B cell (primary cell): ENCODE measurements around the gene TRPM4. TPM values are rescaled to one million over a fixed set of nuclear protein-coding genes. Genes with fewer than 3 reads are reported as not detected.

Experiments used
- ATAC-seq: fragments of 200-7000 bp; cut with Tn5 transposase; one replicate; pipeline ENCODE4 v1.10.0; 2021; ENCODE audit warnings: low read depth, mild to moderate bottlenecking, moderate number of reproducible peaks, moderate library complexity
- CTCF ChIA-PET: fragments of 350-600 bp; sonication (Branson Sonifier 250); formaldehyde crosslinking; loops from one replicate; lab custom pipeline; 2021; ENCODE audit warnings: antibody characterized with exemption, inconsistent platforms; lab: Charles Lee
- POLR2A ChIA-PET: fragments of 350-600 bp; sonication (Branson Sonifier 250); formaldehyde crosslinking; loops from one replicate; lab custom pipeline; 2021; ENCODE audit warnings: antibody characterized with exemption; lab: Charles Lee
- DNase-seq: peaks from one replicate; pipeline ENCODE4 v3.0.0; 2013
- H2AFZ ChIP-seq: 2 replicates; pipeline ENCODE4 v1.6.1; 2012; ENCODE audit warnings: mild to moderate bottlenecking, low read depth, low read length; ENCODE audit not compliant: insufficient read depth, poor library complexity, severe bottlenecking
- H3K27ac ChIP-seq, 2 donors: 1 replicate in 1 of 2; 2 replicates in 1 of 2; pipeline ENCODE4 v1.5.1; 2012 to 2013; ENCODE audit warnings: low read length in 2 of 2, mild to moderate bottlenecking in 2 of 2, moderate library complexity in 1 of 2
- H3K27me3 ChIP-seq, 4 experiments: fragments of 200-600 bp in 1 of 4; sonication (generic) in 1 of 4; replicated peaks in 1 of 4; 1 replicate in 2 of 4; 2 replicates in 2 of 4; pipeline versions ENCODE4 v1.6.1 to v1.7.0; 2013 to 2016; ENCODE audit warnings: low read length in 3 of 4, mild to moderate bottlenecking in 2 of 4, mixed read lengths in 1 of 4, moderate library complexity in 1 of 4; ENCODE audit not compliant: insufficient read depth in 4 of 4, control insufficient read depth in 3 of 4; ENCODE audit errors: control extremely low read depth in 1 of 4
- H3K36me3 ChIP-seq, 2 experiments: replicated peaks in 1 of 2; 1 replicate in 1 of 2; 2 replicates in 1 of 2; pipeline versions ENCODE4 v1.6.1 to v1.7.1; 2013; ENCODE audit warnings: low read length in 1 of 2; ENCODE audit not compliant: insufficient read depth in 2 of 2, control insufficient read depth in 1 of 2; ENCODE audit errors: control extremely low read depth in 1 of 2, extremely low read depth in 1 of 2
- H3K4me1 ChIP-seq, 2 donors: fragments of 200-600 bp in 1 of 2; sonication (generic) in 1 of 2; 1 replicate in 1 of 2; 2 replicates in 1 of 2; pipeline versions ENCODE4 v1.5.1 to v1.6.1; 2013 to 2017; ENCODE audit warnings: low read length in 2 of 2; ENCODE audit not compliant: control insufficient read depth in 2 of 2, insufficient read depth in 2 of 2
- H3K4me2 ChIP-seq: replicated peaks from 2 replicates; pipeline ENCODE3; 2012; ENCODE audit warnings: mild to moderate bottlenecking, low read depth, low read length; ENCODE audit not compliant: poor library complexity, severe bottlenecking
- H3K4me3 ChIP-seq, 5 experiments: fragments of 200-600 bp in 1 of 5; sonication (generic) in 1 of 5; 1 replicate in 3 of 5; 2 replicates in 2 of 5; pipeline versions ENCODE4 v1.5.1 to v1.7.0; 2011 to 2016; ENCODE audit warnings: low read length in 4 of 5, mild to moderate bottlenecking in 4 of 5, low read depth in 2 of 5, control low read depth in 1 of 5, moderate library complexity in 1 of 5; ENCODE audit not compliant: insufficient read depth in 1 of 5; ENCODE audit errors: control extremely low read depth in 1 of 5, extremely low read depth in 1 of 5
- H3K79me2 ChIP-seq: fragments of 200-600 bp; sonication (generic); one replicate; pipeline ENCODE4 v1.6.0; 2016; ENCODE audit warnings: low read length; ENCODE audit not compliant: control insufficient read depth, insufficient read depth
- H3K9ac ChIP-seq: fragments of 200-600 bp; sonication (generic); 2 replicates; pipeline ENCODE4 v1.6.1; 2017; ENCODE audit warnings: mild to moderate bottlenecking, low read length, moderate library complexity
- H3K9me3 ChIP-seq, 3 donors: one replicate each; pipeline versions ENCODE4 v1.6.1 to v1.7.1; 2013; ENCODE audit warnings: low read length in 2 of 3; ENCODE audit not compliant: control insufficient read depth in 2 of 3, insufficient read depth in 1 of 3; ENCODE audit errors: control extremely low read depth in 1 of 3
- H4K20me1 ChIP-seq: 2 replicates; pipeline ENCODE4 v1.6.0; 2012; ENCODE audit warnings: mild to moderate bottlenecking, low read length; ENCODE audit not compliant: insufficient read depth, control insufficient read depth, poor library complexity, severe bottlenecking
- H3K27ac Mint-ChIP-seq: one replicate; pipeline ENCODE4 v1.8.0; 2021; ENCODE audit warnings: mixed read lengths
- H3K27me3 Mint-ChIP-seq: one replicate; pipeline ENCODE4 v1.8.0; 2021; ENCODE audit warnings: mixed read lengths
- H3K4me1 Mint-ChIP-seq: one replicate; pipeline ENCODE4 v1.8.0; 2021; ENCODE audit warnings: mixed read lengths
- H3K4me3 Mint-ChIP-seq: one replicate; pipeline ENCODE4 v1.8.0; 2021; ENCODE audit warnings: mixed read lengths
- H3K9me3 Mint-ChIP-seq: one replicate; pipeline ENCODE4 v1.8.0; 2022; ENCODE audit warnings: mixed read lengths; ENCODE audit not compliant: insufficient read depth
- EZH2 ChIP-seq: IDR thresholded peaks from 2 replicates; pipeline ENCODE4 v1.6.1; 2012; ENCODE audit warnings: borderline replicate concordance, low read depth, mild to moderate bottlenecking, moderate library complexity, low read length; ENCODE audit not compliant: insufficient read depth, poor library complexity, severe bottlenecking
- WGBS: methylation state at CpG from one replicate; pipeline ENCODE4 v1.1.5; 2013; ENCODE audit warnings: missing lambda C conversion rate; ENCODE audit not compliant: insufficient coverage; 5-methylcytosine and 5-hydroxymethylcytosine counted together
- intact Hi-C: fragments of 100-400 bp; cut with micrococcal nuclease; formaldehyde crosslinking; loops from one replicate; pipeline ENCODE4 v1.10.0; 2022
- polyA plus RNA-seq: library from polyadenylated mRNA; depleted of rRNA; stranded (reverse); fragments of >200 nt; gene quantifications from 2 replicates; pipeline ENCODE4 v1.2.3, GENCODE V29; 2012
- total RNA-seq, 2 donors: library from RNA; stranded (reverse); fragments of 120-200 nt in 1 of 2; gene quantifications; 1 replicate in 1 of 2; 2 replicates in 1 of 2; pipeline versions ENCODE4 v1.2.3 to v1.2.4, GENCODE V29; 2013 to 2022
- TF ChIP-seq, protein P1 (sequence below): fragments of 200-600 bp; IDR thresholded peaks from one replicate; pipeline ENCODE4 v1.8.0; 2022; ENCODE audit warnings: antibody characterized with exemption, mild to moderate bottlenecking

Gene TRPM4
- total and polyA plus RNA-seq, 2 donors (not counting 1 experiment from before 2014, with no cell fraction given), result 0.24 TPM; not detected in 1

- TF ChIP-seq, protein P1, sequence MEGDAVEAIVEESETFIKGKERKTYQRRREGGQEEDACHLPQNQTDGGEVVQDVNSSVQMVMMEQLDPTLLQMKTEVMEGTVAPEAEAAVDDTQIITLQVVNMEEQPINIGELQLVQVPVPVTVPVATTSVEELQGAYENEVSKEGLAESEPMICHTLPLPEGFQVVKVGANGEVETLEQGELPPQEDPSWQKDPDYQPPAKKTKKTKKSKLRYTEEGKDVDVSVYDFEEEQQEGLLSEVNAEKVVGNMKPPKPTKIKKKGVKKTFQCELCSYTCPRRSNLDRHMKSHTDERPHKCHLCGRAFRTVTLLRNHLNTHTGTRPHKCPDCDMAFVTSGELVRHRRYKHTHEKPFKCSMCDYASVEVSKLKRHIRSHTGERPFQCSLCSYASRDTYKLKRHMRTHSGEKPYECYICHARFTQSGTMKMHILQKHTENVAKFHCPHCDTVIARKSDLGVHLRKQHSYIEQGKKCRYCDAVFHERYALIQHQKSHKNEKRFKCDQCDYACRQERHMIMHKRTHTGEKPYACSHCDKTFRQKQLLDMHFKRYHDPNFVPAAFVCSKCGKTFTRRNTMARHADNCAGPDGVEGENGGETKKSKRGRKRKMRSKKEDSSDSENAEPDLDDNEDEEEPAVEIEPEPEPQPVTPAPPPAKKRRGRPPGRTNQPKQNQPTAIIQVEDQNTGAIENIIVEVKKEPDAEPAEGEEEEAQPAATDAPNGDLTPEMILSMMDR, result no peak
- TF ChIP-seq EZH2, result no peak
- no peak for ATAC-seq
- intact Hi-C loops, result no loop called here
- Histone ChIP-seq H3K9me3 (no peaks in the 10 kb centered on the region), H4K20me1 (no peaks in the 10 kb centered on the region), H3K79me2 (no peaks in the 10 kb centered on the region), H3K9ac (no peak overlapping the region), H3K27ac (no peak overlapping the region), H3K27me3 (no peaks in the 10 kb centered on the region), H3K4me1 (no peaks in the 10 kb centered on the region), H3K4me3 (no peak overlapping the region), H3K36me3 (no peaks in the 10 kb centered on the region), H3K4me2 (no peak overlapping the region), H2AFZ (no peak overlapping the region)
- H3K27ac Mint-ChIP-seq, result no peak overlapping the region
- H3K4me1 Mint-ChIP-seq, result peaks cover 1% of the 10 kb centered on the region
- H3K9me3 Mint-ChIP-seq, result no peaks in the 10 kb centered on the region
- ChIA-PET CTCF (interaction anchor here (0.7 to 4.1 kb wide), 5 partner anchors 10 to 408 kb away, joined by 3 to 82 read pairs (median 3); partner anchors contain the start of gene LIN7B), POLR2A (no interaction called here)
- H3K27me3 Mint-ChIP-seq, result no peaks in the 10 kb centered on the region
- H3K4me3 Mint-ChIP-seq, result no peak overlapping the region
- no peak for DNase-seq
- 90% methylated on average over 40 of the region's 40 CpGs for WGBS
Measured at GRCh38 chr19:49196527-49197240, 39.1 kb downstream of the TRPM4 start.

- H3K27me3 ChIP-seq, result no peaks in the 10 kb centered on the region
Measured at GRCh38 chr19:49200238-49200862, 42.8 kb downstream of the TRPM4 start.

More at GRCh38 chr19:49200238-49200862, 42.8 kb downstream of the TRPM4 start:
- no peak overlapping the region for H2AFZ ChIP-seq
- H3K27ac ChIP-seq, result no peak overlapping the region
- H3K9me3 ChIP-seq, result no peaks in the 10 kb centered on the region
- ChIA-PET POLR2A (no interaction called here), CTCF (interaction anchor here (0.5 to 4.1 kb wide), 7 partner anchors 8 to 346 kb away, joined by 3 to 82 read pairs (median 5); no protein-coding TSS in a partner anchor)
- no peak for DNase-seq
- H3K4me1 Mint-ChIP-seq, result peaks cover 5% of the 10 kb centered on the region
- no peaks in the 10 kb centered on the region for H4K20me1 ChIP-seq
- no peaks in the 10 kb centered on the region for H3K4me1 ChIP-seq
- ATAC-seq, result no peak
- WGBS, result 97% methylated on average over 21 of the region's 29 CpGs
- H3K9me3 Mint-ChIP-seq, result no peaks in the 10 kb centered on the region
- H3K79me2 ChIP-seq, result no peaks in the 10 kb centered on the region
- no peaks in the 10 kb centered on the region for H3K36me3 ChIP-seq
- no peak overlapping the region for H3K27ac Mint-ChIP-seq
- no peak overlapping the region for H3K4me2 ChIP-seq
- no peak overlapping the region for H3K4me3 ChIP-seq
- H3K27me3 Mint-ChIP-seq, result no peaks in the 10 kb centered on the region
- TF ChIP-seq, protein P1, result no peak
- TF ChIP-seq EZH2, result no peak
- H3K4me3 Mint-ChIP-seq, result no peak overlapping the region
- H3K9ac ChIP-seq, result no peak overlapping the region
- intact Hi-C loops, result loop anchor here (10.0 kb wide), 1 partner anchor 56 kb away; no protein-coding TSS in a partner anchor
